Hematopoietic multipotent progenitor cell treated with erythropoietin and hydrocortisone succinate and interleukin-3 and kit ligand, for 4 days (in vitro differentiated cells): ENCODE results near the gene SLC25A1.
"Not testable (repeated sequence)": the region's sequence is repeated elsewhere in the genome, so short reads cannot be mapped to it uniquely, and the experiment has no call there.

ENCODE experiments used
- DNase-seq: peaks from one replicate; pipeline ENCODE4 v3.0.0-alpha.2; 2015

The SLC25A1 gene

GRCh38 chr22:19204640-19205039 lies 26.1 kb upstream of the SLC25A1 start:
- no peak for DNase-seq

GRCh38 chr22:19203834-19204233 lies 25.3 kb upstream of the SLC25A1 start:
- peak; percentile 52 for DNase-seq

- DNase-seq, result not testable (repeated sequence)
Observed at GRCh38 chr22:19202799-19203186, 24.3 kb upstream of the SLC25A1 start.

GRCh38 chr22:19201869-19202798 lies 23.6 kb upstream of the SLC25A1 start:
- DNase-seq, result no peak

- no peak for DNase-seq
Observed at GRCh38 chr22:19201130-19201868, 22.8 kb upstream of the SLC25A1 start.

- DNase-seq, result no peak
Observed at GRCh38 chr22:19199479-19199878, 20.9 kb upstream of the SLC25A1 start.

- DNase-seq, result no peak
Observed at GRCh38 chr22:19197997-19198865, 19.7 kb upstream of the SLC25A1 start.

- no peak for DNase-seq
Observed at GRCh38 chr22:19196841-19197612, 18.5 kb upstream of the SLC25A1 start.

- DNase-seq, result peak; percentile 48
Observed at GRCh38 chr22:19195796-19196731, 17.5 kb upstream of the SLC25A1 start.

GRCh38 chr22:19194766-19195536 lies 16.4 kb upstream of the SLC25A1 start:
- DNase-seq, result no peak

GRCh38 chr22:19193879-19194278 lies 15.3 kb upstream of the SLC25A1 start:
- DNase-seq, result no peak

GRCh38 chr22:19187716-19188563 lies 9.4 kb upstream of the SLC25A1 start:
- no peak for DNase-seq

GRCh38 chr22:19184276-19184997 lies 5.9 kb upstream of the SLC25A1 start:
- DNase-seq, result no peak

GRCh38 chr22:19183216-19183615 lies 4.7 kb upstream of the SLC25A1 start:
- no peak for DNase-seq

GRCh38 chr22:19182472-19183157 lies 4.1 kb upstream of the SLC25A1 start:
- no peak for DNase-seq

GRCh38 chr22:19181786-19182471 lies 3.4 kb upstream of the SLC25A1 start:
- DNase-seq, result no peak

GRCh38 chr22:19180740-19181410 lies 2.3 kb upstream of the SLC25A1 start:
- no peak for DNase-seq
